Measurements from ENCODE around the gene ZBTB25. TPM values are rescaled to one million over a fixed set of nuclear protein-coding genes. Genes with fewer than 3 reads are reported as not detected.

Gene ZBTB25
- total RNA-seq, 3 donors from 2014 or later, result 12.3 to 15.7 (median 14.4) TPM

- no peak overlapping the region for H3K27ac ChIP-seq
- H3K4me1 ChIP-seq, result no peaks in the 10 kb centered on the region
- no peaks in the 10 kb centered on the region for H3K9me3 ChIP-seq
- no peak for DNase-seq (ENCODE audit: low spot score in 2 of 2)
- intact Hi-C loops (cut with DNase I; ENCODE audit: low total_unique reads), result no loop called here
- no peaks in the 10 kb centered on the region for H3K36me3 ChIP-seq
- no peaks in the 10 kb centered on the region for H3K27me3 ChIP-seq
- TF ChIP-seq, protein P1, sequence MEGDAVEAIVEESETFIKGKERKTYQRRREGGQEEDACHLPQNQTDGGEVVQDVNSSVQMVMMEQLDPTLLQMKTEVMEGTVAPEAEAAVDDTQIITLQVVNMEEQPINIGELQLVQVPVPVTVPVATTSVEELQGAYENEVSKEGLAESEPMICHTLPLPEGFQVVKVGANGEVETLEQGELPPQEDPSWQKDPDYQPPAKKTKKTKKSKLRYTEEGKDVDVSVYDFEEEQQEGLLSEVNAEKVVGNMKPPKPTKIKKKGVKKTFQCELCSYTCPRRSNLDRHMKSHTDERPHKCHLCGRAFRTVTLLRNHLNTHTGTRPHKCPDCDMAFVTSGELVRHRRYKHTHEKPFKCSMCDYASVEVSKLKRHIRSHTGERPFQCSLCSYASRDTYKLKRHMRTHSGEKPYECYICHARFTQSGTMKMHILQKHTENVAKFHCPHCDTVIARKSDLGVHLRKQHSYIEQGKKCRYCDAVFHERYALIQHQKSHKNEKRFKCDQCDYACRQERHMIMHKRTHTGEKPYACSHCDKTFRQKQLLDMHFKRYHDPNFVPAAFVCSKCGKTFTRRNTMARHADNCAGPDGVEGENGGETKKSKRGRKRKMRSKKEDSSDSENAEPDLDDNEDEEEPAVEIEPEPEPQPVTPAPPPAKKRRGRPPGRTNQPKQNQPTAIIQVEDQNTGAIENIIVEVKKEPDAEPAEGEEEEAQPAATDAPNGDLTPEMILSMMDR (IDR thresholded peaks at IDR 0.05), result no peak
- TF ChIP-seq POLR2AphosphoS5 (IDR thresholded peaks at IDR 0.05) (no peak), POLR2A (IDR thresholded peaks at IDR 0.05) (no peak)
- no peak overlapping the region for H3K4me3 ChIP-seq
Measured at GRCh38 chr14:64450255-64450654, 53.4 kb downstream of the ZBTB25 start.

GRCh38 chr14:64447876-64448670 lies 55.6 kb downstream of the ZBTB25 start:
- H3K4me3 ChIP-seq, result no peak overlapping the region
- no peak for TF ChIP-seq POLR2AphosphoS5 (IDR thresholded peaks at IDR 0.05)
- no peak for TF ChIP-seq POLR2A (IDR thresholded peaks at IDR 0.05)
- TF ChIP-seq, protein P1 (IDR thresholded peaks at IDR 0.05), result no peak
- DNase-seq (ENCODE audit: low spot score in 2 of 2), result no peak
- intact Hi-C loops (cut with DNase I; ENCODE audit: low total_unique reads), result no loop called here
- H3K9me3 ChIP-seq, result no peaks in the 10 kb centered on the region
- no peaks in the 10 kb centered on the region for H3K4me1 ChIP-seq
- H3K27me3 ChIP-seq, result no peaks in the 10 kb centered on the region
- H3K27ac ChIP-seq, result no peak overlapping the region
- no peaks in the 10 kb centered on the region for H3K36me3 ChIP-seq

GRCh38 chr14:64444984-64445845 lies 58.4 kb downstream of the ZBTB25 start:
- DNase-seq (ENCODE audit: low spot score in 2 of 2), result peak in 1 of 2 donors; percentile 54
- H3K4me1 ChIP-seq, result no peaks in the 10 kb centered on the region
- no peak overlapping the region for H3K4me3 ChIP-seq
- H3K36me3 ChIP-seq, result no peaks in the 10 kb centered on the region
- no peaks in the 10 kb centered on the region for H3K27me3 ChIP-seq
- peak overlapping the region; percentile 77 to 83 for H3K27ac ChIP-seq
- intact Hi-C loops (cut with DNase I; ENCODE audit: low total_unique reads), result no loop called here
- no peaks in the 10 kb centered on the region for H3K9me3 ChIP-seq
- TF ChIP-seq POLR2A (IDR thresholded peaks at IDR 0.05) (no peak), POLR2AphosphoS5 (IDR thresholded peaks at IDR 0.05) (no peak)
- TF ChIP-seq, protein P1 (IDR thresholded peaks at IDR 0.05), result no peak

GRCh38 chr14:64444140-64444539 lies 59.5 kb downstream of the ZBTB25 start:
- TF ChIP-seq, protein P1 (IDR thresholded peaks at IDR 0.05), result no peak
- TF ChIP-seq POLR2A (IDR thresholded peaks at IDR 0.05) (no peak), POLR2AphosphoS5 (IDR thresholded peaks at IDR 0.05) (no peak)
- Histone ChIP-seq H3K9me3 (no peaks in the 10 kb centered on the region), H3K4me3 (no peak overlapping the region), H3K36me3 (no peaks in the 10 kb centered on the region), H3K4me1 (no peaks in the 10 kb centered on the region), H3K27me3 (no peaks in the 10 kb centered on the region), H3K27ac (peak overlapping the region; percentile 77 to 83)
- intact Hi-C loops (cut with DNase I; ENCODE audit: low total_unique reads), result no loop called here
- no peak for DNase-seq (ENCODE audit: low spot score in 2 of 2)
